OCI-LY1 (cell line): ENCODE measurements around the gene MYBPHL.

ENCODE experiments used
- CTCF ChIP-seq: fragments of 200-600 bp; sonication (generic), shearing (Covaris generic); IDR thresholded peaks from 2 replicates; pipeline ENCODE4 v1.5.1; 2017; ENCODE audit warnings: mild to moderate bottlenecking, antibody characterized with exemption, low read length, moderate library complexity, mixed read lengths
- EZH2 ChIP-seq: fragments of 200-600 bp; sonication (generic), shearing (Covaris generic); IDR thresholded peaks from 2 replicates; pipeline ENCODE4 v1.8.0; 2017; ENCODE audit warnings: borderline replicate concordance, mixed run types, mild to moderate bottlenecking, antibody characterized with exemption, low read length, moderate library complexity, mixed read lengths

GRCh38 chr1:109354929-109355328 lies 48.1 kb upstream of the MYBPHL start:
- no peak for TF ChIP-seq CTCF
- no peak for TF ChIP-seq EZH2
